GM19438 (cell line): ENCODE results near the gene SLC44A1.
"Not testable (repeated sequence)": the region's sequence is repeated elsewhere in the genome, so short reads cannot be mapped to it uniquely, and the experiment has no call there.

Experiments
- ATAC-seq: cut with Tn5 transposase; IDR thresholded peaks from one replicate; pipeline ENCODE4 v1.9.1; 2021; ENCODE audit warnings: low read depth; ENCODE audit not compliant: unreplicated experiment

SLC44A1 gene

GRCh38 chr9:105264380-105264779 is 19.9 kb downstream of the SLC44A1 start:
- ATAC-seq, result no peak

- ATAC-seq, result not testable (repeated sequence)
Observed at GRCh38 chr9:105268254-105268653, 23.8 kb downstream of the SLC44A1 start.

- ATAC-seq, result no peak
Observed at GRCh38 chr9:105269593-105269992, 25.1 kb downstream of the SLC44A1 start.

- no peak for ATAC-seq
Observed at GRCh38 chr9:105270711-105271110, 26.3 kb downstream of the SLC44A1 start.

- ATAC-seq, result no peak
Observed at GRCh38 chr9:105273731-105274130, 29.3 kb downstream of the SLC44A1 start.

- no peak for ATAC-seq
Observed at GRCh38 chr9:105275111-105275510, 30.7 kb downstream of the SLC44A1 start.

GRCh38 chr9:105275938-105276337 is 31.5 kb downstream of the SLC44A1 start:
- ATAC-seq, result no peak

GRCh38 chr9:105278751-105279150 is 34.3 kb downstream of the SLC44A1 start:
- ATAC-seq, result no peak

- ATAC-seq, result no peak
Observed at GRCh38 chr9:105280691-105281090, 36.2 kb downstream of the SLC44A1 start.

GRCh38 chr9:105281272-105281671 is 36.8 kb downstream of the SLC44A1 start:
- ATAC-seq, result no peak

- no peak for ATAC-seq
Observed at GRCh38 chr9:105281926-105282325, 37.5 kb downstream of the SLC44A1 start.

- ATAC-seq, result no peak
Observed at GRCh38 chr9:105282870-105283621, 38.6 kb downstream of the SLC44A1 start.

- no peak for ATAC-seq
Observed at GRCh38 chr9:105283795-105284194, 39.3 kb downstream of the SLC44A1 start.

GRCh38 chr9:105284463-105284862 is 40.0 kb downstream of the SLC44A1 start:
- no peak for ATAC-seq

GRCh38 chr9:105286098-105286497 is 41.6 kb downstream of the SLC44A1 start:
- ATAC-seq, result no peak

- ATAC-seq, result no peak
Observed at GRCh38 chr9:105289305-105289704, 44.9 kb downstream of the SLC44A1 start.

- no peak for ATAC-seq
Observed at GRCh38 chr9:105290418-105290817, 46.0 kb downstream of the SLC44A1 start.

- no peak for ATAC-seq
Observed at GRCh38 chr9:105290954-105291353, 46.5 kb downstream of the SLC44A1 start.

- ATAC-seq, result no peak
Observed at GRCh38 chr9:105291422-105291859, 47.0 kb downstream of the SLC44A1 start.

- ATAC-seq, result no peak
Observed at GRCh38 chr9:105291938-105292337, 47.5 kb downstream of the SLC44A1 start.

GRCh38 chr9:105293408-105293807 is 49.0 kb downstream of the SLC44A1 start:
- ATAC-seq, result no peak

- no peak for ATAC-seq
Observed at GRCh38 chr9:105295201-105295550, 50.7 kb downstream of the SLC44A1 start.

GRCh38 chr9:105295986-105296385 is 51.5 kb downstream of the SLC44A1 start:
- no peak for ATAC-seq
